ENCODE data around the gene GTF3C2. TPM values are rescaled to one million over a fixed set of nuclear protein-coding genes. Genes with fewer than 3 reads are reported as not detected.
"Not testable (repeated sequence)": the region's sequence is repeated elsewhere in the genome, so short reads cannot be mapped to it uniquely, and the experiment has no call there.

GTF3C2 gene
- total RNA-seq, 1 experiment from 2014 or later, result 56.5 TPM

DNA sequence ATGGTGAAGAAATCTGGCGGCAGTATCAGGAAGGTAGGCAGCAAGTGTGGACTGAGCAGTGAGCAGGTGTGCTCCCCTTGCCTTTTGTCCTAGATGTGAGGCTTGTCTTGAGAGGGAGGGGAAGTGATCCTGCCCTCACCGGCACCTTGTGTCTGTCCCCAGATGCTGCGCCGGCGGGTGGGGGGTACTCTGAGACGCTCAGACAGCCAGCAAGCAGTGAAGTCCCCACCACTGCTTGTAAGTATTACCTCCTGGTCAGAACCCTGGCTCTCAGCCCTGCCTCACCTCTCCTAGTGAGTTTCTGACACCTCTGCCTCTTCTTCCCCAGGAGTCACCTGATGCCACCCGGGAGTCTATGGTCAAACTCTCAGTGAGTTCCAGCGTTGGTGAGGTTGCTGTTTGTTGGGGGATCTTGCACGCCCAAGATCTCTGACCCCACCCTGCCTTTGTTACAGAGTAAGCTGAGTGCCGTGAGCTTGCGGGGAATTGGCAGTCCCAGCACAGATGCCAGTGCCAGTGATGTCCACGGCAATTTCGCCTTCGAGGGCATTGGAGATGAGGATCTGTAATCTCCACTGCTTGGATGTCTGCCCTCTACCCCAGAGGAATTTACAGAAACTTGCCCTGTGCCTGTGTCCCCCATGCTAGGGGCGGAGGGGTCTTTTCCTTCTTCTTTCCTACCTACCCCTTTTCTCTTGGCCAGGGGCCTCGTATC is 19.7 kb upstream of the GTF3C2 start:
- Histone ChIP-seq H3K36me3 (peaks cover 86% of the 10 kb centered on the region), H3K4me3 (no peak overlapping the region), H3K27me3 (no peaks in the 10 kb centered on the region), H3K9me3 (no peaks in the 10 kb centered on the region)
- DNase-seq, result no peak

- H3K27me3 ChIP-seq, result no peaks in the 10 kb centered on the region
- peaks cover 81% of the 10 kb centered on the region for H3K36me3 ChIP-seq
- H3K4me3 ChIP-seq, result no peak overlapping the region
- H3K9me3 ChIP-seq, result no peaks in the 10 kb centered on the region
- DNase-seq, result no peak
Measured at GRCh38 chr2:27375513-27376099, 19.0 kb upstream of the GTF3C2 start.

DNA sequence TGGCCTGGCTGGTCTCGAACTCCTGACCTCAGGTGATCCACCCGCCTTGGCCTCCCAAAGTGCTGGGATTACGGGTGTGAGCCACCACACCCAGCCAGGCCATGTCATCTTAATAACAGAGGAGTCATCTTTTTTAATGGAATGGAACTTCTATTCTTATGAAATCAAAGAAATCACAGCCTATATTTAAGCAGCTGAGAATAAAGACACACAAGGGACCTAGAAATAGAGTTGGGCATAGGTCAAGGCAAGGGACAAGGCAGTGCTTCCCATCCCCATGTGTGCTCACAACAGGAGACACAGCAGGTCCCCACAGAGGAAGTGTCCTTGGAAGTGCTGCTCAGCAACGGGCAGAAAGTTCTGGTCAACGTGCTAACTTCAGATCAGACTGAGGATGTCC is 17.0 kb upstream of the GTF3C2 start:
- peaks cover 81% of the 10 kb centered on the region for H3K36me3 ChIP-seq
- DNase-seq, result no peak
- no peak overlapping the region for H3K4me3 ChIP-seq
- no peaks in the 10 kb centered on the region for H3K27me3 ChIP-seq
- no peaks in the 10 kb centered on the region for H3K9me3 ChIP-seq

DNA sequence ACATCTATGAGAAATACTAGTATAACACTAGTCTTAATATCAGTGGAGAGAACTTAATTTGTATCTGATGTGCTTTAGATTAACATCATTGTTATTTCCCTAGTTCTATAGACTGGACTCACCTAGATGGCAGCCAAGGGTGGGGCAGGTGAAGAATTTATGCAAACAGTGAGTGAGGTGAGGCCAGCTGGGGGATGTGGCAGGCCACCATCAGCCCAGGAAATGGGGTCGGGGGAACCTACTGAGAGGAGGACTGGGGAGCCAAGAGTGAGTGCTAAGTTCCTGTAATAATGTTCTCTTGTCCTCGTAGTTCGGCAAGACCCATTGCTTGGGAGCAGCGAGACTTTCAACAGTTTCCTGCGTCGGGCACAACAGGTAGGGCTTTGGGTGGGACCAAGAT is 16.4 kb upstream of the GTF3C2 start:
- DNase-seq, result no peak
- H3K36me3 ChIP-seq, result peaks cover 81% of the 10 kb centered on the region
- H3K9me3 ChIP-seq, result no peaks in the 10 kb centered on the region
- H3K4me3 ChIP-seq, result no peak overlapping the region
- no peaks in the 10 kb centered on the region for H3K27me3 ChIP-seq

DNA sequence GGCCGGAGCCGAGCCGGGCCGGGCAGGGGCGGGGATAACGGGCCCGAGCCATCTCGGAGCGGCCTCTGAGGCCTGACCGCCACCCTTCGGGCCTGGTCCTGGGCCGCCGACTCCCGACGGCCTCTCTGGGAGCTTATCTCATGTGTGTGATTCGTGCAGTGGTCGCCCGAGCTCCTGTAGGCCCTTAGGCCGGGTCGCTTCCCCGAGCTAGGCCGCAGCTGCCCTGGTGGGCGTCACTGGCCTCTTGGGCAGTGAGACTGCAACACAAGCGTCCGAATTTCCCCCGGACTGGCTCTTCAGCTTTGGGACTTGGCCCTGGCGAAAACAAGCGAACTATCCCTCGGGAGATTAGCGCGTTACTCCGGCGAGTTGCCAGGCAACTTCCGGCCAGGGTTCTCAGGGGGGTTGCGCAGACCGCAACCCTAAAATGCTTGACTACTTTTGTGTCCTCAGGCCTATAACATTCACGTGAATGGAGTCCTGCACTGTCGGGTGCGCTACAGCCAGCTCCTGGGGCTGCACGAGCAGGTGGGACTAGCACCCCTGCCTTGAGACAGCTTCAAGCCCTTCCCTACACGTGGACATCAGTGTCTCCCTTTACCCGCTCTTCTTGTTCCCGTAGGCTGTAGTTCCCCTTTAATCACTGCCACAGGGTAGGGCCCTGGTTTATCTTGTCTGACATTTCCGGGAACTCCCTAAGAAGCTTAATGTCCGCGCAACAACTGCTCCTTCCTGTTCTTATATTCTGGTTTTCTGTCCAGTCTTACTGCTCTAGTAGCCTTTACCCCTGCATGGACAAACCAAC is 14.5 kb upstream of the GTF3C2 start:
- Histone ChIP-seq H3K36me3 (peaks cover 79% of the 10 kb centered on the region), H3K27me3 (no peaks in the 10 kb centered on the region), H3K4me3 (peak overlapping the region; percentile 92), H3K9me3 (no peaks in the 10 kb centered on the region)
- peak; percentile 43 for DNase-seq

DNA sequence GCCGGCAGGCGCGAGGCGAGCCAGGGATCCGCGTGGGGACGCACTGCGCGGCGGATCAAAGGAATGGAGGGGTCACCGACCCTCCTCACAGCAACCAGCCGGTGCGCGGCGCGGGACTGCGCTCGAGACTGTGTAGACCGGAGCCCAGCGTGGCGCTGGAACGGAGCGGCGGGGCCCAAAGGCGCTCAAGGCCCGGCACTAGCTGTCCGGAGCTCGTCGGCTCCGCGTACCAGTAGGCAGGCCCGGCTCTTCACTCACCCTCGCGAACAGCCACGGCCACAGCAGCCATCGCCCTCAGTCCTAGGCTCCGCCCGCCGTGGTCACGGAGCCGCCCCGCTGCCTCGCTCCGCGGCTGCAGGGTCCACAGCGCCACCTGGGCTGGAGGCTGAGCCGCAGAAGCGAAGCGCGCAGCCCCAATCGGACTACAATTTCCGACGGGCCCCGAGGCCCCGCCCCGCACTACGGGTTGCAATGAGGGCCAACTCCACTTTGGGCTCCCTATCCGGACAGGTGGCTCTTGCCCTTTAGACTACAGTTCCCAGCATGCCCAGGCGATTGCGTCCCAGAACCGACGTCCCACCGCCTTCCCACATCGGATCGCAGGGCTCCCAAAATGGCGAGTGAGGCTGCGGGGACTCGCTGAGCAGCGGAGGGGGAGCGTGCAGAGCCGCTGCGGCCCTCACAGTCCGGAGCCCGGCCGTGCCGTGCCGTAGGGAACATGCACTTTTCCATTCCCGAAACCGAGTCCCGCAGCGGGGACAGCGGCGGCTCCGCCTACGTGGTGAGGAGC is 13.7 kb upstream of the GTF3C2 start, which contains the start of the genes EIF2B4 and SNX17:
EIF2B4 (minus strand) TSS at position 313 of the 790 bp plus-strand sequence; CDS start at position 289, 24 bp downstream.
SNX17 (plus strand) TSS at position 591 of the 790 bp plus-strand sequence; CDS start at position 719, 128 bp downstream.
- Histone ChIP-seq H3K9me3 (no peaks in the 10 kb centered on the region), H3K36me3 (peaks cover 77% of the 10 kb centered on the region), H3K4me3 (peak within 1 kb of the TSS; percentile 92), H3K27me3 (no peaks in the 10 kb centered on the region)
- DNase-seq, result peak; percentile 99

GRCh38 chr2:27369471-27370025 is 13.0 kb upstream of the GTF3C2 start:
- peak overlapping the region; percentile 92 for H3K4me3 ChIP-seq
- H3K36me3 ChIP-seq, result peaks cover 73% of the 10 kb centered on the region
- peak; percentile 77 for DNase-seq
- H3K27me3 ChIP-seq, result no peaks in the 10 kb centered on the region
- no peaks in the 10 kb centered on the region for H3K9me3 ChIP-seq

GRCh38 chr2:27363933-27364332 is 7.4 kb upstream of the GTF3C2 start:
- H3K27me3 ChIP-seq, result no peaks in the 10 kb centered on the region
- DNase-seq, result no peak
- peaks cover 45% of the 10 kb centered on the region for H3K36me3 ChIP-seq
- no peaks in the 10 kb centered on the region for H3K9me3 ChIP-seq
- no peak overlapping the region for H3K4me3 ChIP-seq

GRCh38 chr2:27362678-27363420 is 6.3 kb upstream of the GTF3C2 start:
- no peak for DNase-seq
- Histone ChIP-seq H3K9me3 (no peaks in the 10 kb centered on the region), H3K27me3 (no peaks in the 10 kb centered on the region), H3K4me3 (no peak overlapping the region), H3K36me3 (peaks cover 38% of the 10 kb centered on the region)

DNA sequence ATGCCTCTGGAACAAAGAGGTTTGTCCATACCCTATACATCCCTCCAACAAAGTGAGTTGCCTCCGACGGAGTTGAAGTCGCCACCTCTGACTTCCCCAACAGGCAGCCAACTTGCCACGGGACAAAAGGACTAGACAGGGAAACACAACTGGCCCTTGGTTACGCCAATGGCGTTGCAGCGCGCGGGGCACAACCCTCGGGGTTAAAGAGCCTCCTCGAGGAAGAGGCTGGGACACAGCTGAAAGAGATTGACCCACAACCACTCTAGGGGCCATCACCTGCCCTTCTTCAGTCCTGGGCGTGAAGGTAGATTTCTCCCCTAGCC is 545 bp downstream of the GTF3C2 start:
- Histone ChIP-seq H3K9me3 (no peaks in the 10 kb centered on the region), H3K36me3 (peaks cover 13% of the 10 kb centered on the region), H3K27me3 (no peaks in the 10 kb centered on the region), H3K4me3 (peak overlapping the region; percentile 75)
- peak; percentile 59 for DNase-seq

- DNase-seq, result no peak
- no peaks in the 10 kb centered on the region for H3K27me3 ChIP-seq
- H3K4me3 ChIP-seq, result no peak overlapping the region; the same call in 1 of the 2 replicates
- H3K36me3 ChIP-seq, result peaks cover 16% of the 10 kb centered on the region
- H3K9me3 ChIP-seq, result no peaks in the 10 kb centered on the region
Measured at GRCh38 chr2:27354597-27354927, 2.0 kb downstream of the GTF3C2 start.

- H3K9me3 ChIP-seq, result no peaks in the 10 kb centered on the region
- peaks cover 16% of the 10 kb centered on the region for H3K36me3 ChIP-seq
- H3K27me3 ChIP-seq, result no peaks in the 10 kb centered on the region
- no peak overlapping the region; the same call in 1 of the 2 replicates for H3K4me3 ChIP-seq
- peak; percentile 75 for DNase-seq
Measured at GRCh38 chr2:27353762-27354596, 2.6 kb downstream of the GTF3C2 start.

DNA sequence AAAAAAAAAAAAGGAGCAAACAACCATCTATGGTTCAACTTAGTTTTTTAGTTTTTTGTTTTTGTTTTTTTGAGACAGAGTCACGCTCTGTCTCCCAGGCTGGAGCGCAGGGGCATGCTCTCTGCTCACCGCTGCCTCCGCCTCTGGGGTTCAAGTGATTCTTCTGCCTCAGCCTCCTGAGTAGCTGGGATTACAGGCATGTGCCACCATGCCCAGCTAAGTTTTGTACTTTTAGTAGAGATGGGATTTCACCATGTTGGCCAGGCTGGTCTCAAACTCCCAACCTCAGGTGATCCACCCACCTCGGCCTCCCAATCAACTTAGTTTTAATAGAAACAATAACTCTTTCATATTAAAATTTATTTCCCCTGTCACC is 3.2 kb downstream of the GTF3C2 start:
- H3K4me3 ChIP-seq, H3K9me3 ChIP-seq, DNase-seq, H3K27me3 ChIP-seq: not testable (repeated sequence)
- peaks cover 14% of the 10 kb centered on the region for H3K36me3 ChIP-seq

GRCh38 chr2:27351802-27352598 is 4.6 kb downstream of the GTF3C2 start:
- no peak for DNase-seq

More at GRCh38 chr2:27351802-27352598, 4.6 kb downstream of the GTF3C2 start:
- peaks cover 12% of the 10 kb centered on the region for H3K36me3 ChIP-seq
- no peaks in the 10 kb centered on the region for H3K9me3 ChIP-seq
- H3K27me3 ChIP-seq, result no peaks in the 10 kb centered on the region
- H3K4me3 ChIP-seq, result no peak overlapping the region

Data from MG63 (cell line).